CD14-positive monocyte (primary cell): ENCODE data around the gene TMEM151B. TPM values are rescaled to one million over a fixed set of nuclear protein-coding genes. Genes with fewer than 3 reads are reported as not detected.

Experiments used
- DNase-seq, 3 donors: peaks; one replicate each; pipeline ENCODE4 v3.0.0-alpha.2; 2011 to 2022
- H2AFZ ChIP-seq: 2 replicates; pipeline ENCODE4 v1.6.0; 2012; ENCODE audit warnings: mild to moderate bottlenecking, low read depth, low read length, inconsistent platforms; ENCODE audit not compliant: insufficient read depth, poor library complexity, severe bottlenecking
- H3K27ac ChIP-seq, 2 donors: 1 replicate in 1 of 2; 2 replicates in 1 of 2; pipeline ENCODE4 v1.5.1; 2012 to 2013; ENCODE audit warnings: low read length in 2 of 2, control low read depth in 1 of 2, inconsistent platforms in 1 of 2, low read depth in 1 of 2, mild to moderate bottlenecking in 1 of 2
- H3K27me3 ChIP-seq, 2 donors: one replicate each; pipeline versions ENCODE4 v1.6.0 to v1.6.1; 2011 to 2013; ENCODE audit warnings: low read length in 2 of 2; ENCODE audit not compliant: control insufficient read depth in 2 of 2, insufficient read depth in 2 of 2
- H3K36me3 ChIP-seq, 2 donors: replicated peaks in 1 of 2; 1 replicate in 1 of 2; 2 replicates in 1 of 2; pipeline versions ENCODE4 v1.5.1 to v1.6.1; 2012 to 2013; ENCODE audit warnings: low read length in 2 of 2, control low read depth in 1 of 2, inconsistent platforms in 1 of 2, mild to moderate bottlenecking in 1 of 2; ENCODE audit not compliant: insufficient read depth in 2 of 2, control insufficient read depth in 1 of 2
- H3K4me1 ChIP-seq, 2 donors: 1 replicate in 1 of 2; 2 replicates in 1 of 2; pipeline versions ENCODE4 v1.5.1 to v1.6.1; 2012 to 2013; ENCODE audit warnings: low read length in 2 of 2, control low read depth in 1 of 2, inconsistent platforms in 1 of 2, mild to moderate bottlenecking in 1 of 2, moderate library complexity in 1 of 2; ENCODE audit not compliant: insufficient read depth in 2 of 2, control insufficient read depth in 1 of 2
- H3K4me2 ChIP-seq: replicated peaks from 2 replicates; pipeline ENCODE3; 2012; ENCODE audit warnings: low read length, moderate library complexity, mild to moderate bottlenecking; ENCODE audit not compliant: poor library complexity, severe bottlenecking; ENCODE audit errors: extremely low read depth
- H3K4me3 ChIP-seq, 3 experiments: fragments of 200-600 bp in 1 of 3; sonication (generic) in 1 of 3; replicated peaks in 1 of 3; 1 replicate in 2 of 3; 2 replicates in 1 of 3; pipeline ENCODE4 v1.5.1; 2011 to 2013; ENCODE audit warnings: low read length in 3 of 3, mild to moderate bottlenecking in 3 of 3, control low read depth in 2 of 3, low read depth in 2 of 3, inconsistent platforms in 1 of 3, moderate library complexity in 1 of 3
- H3K79me2 ChIP-seq: 2 replicates; pipeline ENCODE4 v1.6.0; 2012; ENCODE audit warnings: mild to moderate bottlenecking, control low read depth, inconsistent platforms, low read length, moderate library complexity; ENCODE audit not compliant: insufficient read depth
- H3K9ac ChIP-seq: 2 replicates; pipeline ENCODE4 v1.6.0; 2017; ENCODE audit warnings: low read length, mild to moderate bottlenecking; ENCODE audit not compliant: insufficient read depth, poor library complexity, severe bottlenecking
- H3K9me3 ChIP-seq, 2 donors: replicated peaks in 1 of 2; 1 replicate in 1 of 2; 2 replicates in 1 of 2; pipeline versions ENCODE4 v1.5.1 to v1.6.1; 2012 to 2013; ENCODE audit warnings: low read length in 2 of 2, control low read depth in 1 of 2; ENCODE audit not compliant: control insufficient read depth in 1 of 2, insufficient read depth in 1 of 2
- H4K20me1 ChIP-seq: 2 replicates; pipeline ENCODE4 v1.6.0; 2012; ENCODE audit warnings: mild to moderate bottlenecking, low read length, control low read depth, moderate library complexity; ENCODE audit not compliant: insufficient read depth
- H3K27ac Mint-ChIP-seq, 7 donors: one replicate each; pipeline ENCODE4 v1.8.0; 2020; ENCODE audit warnings: mild to moderate bottlenecking in 7 of 7, mixed read lengths in 7 of 7, moderate library complexity in 6 of 7, inconsistent platforms in 2 of 7
- H3K27me3 Mint-ChIP-seq, 3 donors: one replicate each; pipeline ENCODE4 v1.8.0; 2021 to 2022; ENCODE audit warnings: low read depth in 3 of 3, mild to moderate bottlenecking in 3 of 3, mixed read lengths in 3 of 3, moderate library complexity in 3 of 3, inconsistent platforms in 1 of 3
- H3K36me3 Mint-ChIP-seq, 2 donors: one replicate each; pipeline ENCODE4 v1.8.0; 2020; ENCODE audit warnings: mixed read lengths in 2 of 2, inconsistent platforms in 1 of 2, mild to moderate bottlenecking in 1 of 2
- H3K4me1 Mint-ChIP-seq: one replicate; pipeline ENCODE4 v1.8.0; 2020; ENCODE audit warnings: mild to moderate bottlenecking, mixed read lengths
- H3K4me3 Mint-ChIP-seq, 2 donors: one replicate each; pipeline ENCODE4 v1.8.0; 2020; ENCODE audit warnings: mild to moderate bottlenecking in 2 of 2, mixed read lengths in 2 of 2, moderate library complexity in 1 of 2
- H3K9me3 Mint-ChIP-seq, 7 donors: one replicate each; pipeline ENCODE4 v1.8.0; 2020 to 2022; ENCODE audit warnings: mixed read lengths in 7 of 7, mild to moderate bottlenecking in 6 of 7, moderate library complexity in 6 of 7, inconsistent platforms in 2 of 7
- CTCF ChIP-seq: fragments of 200-600 bp; IDR thresholded peaks from one replicate; pipeline ENCODE4 v1.8.0; 2022; ENCODE audit warnings: antibody characterized with exemption, mild to moderate bottlenecking
- WGBS: methylation state at CpG from one replicate; pipeline ENCODE4 v1.1.5; 2013; ENCODE audit warnings: missing lambda C conversion rate; ENCODE audit not compliant: insufficient coverage; 5-methylcytosine and 5-hydroxymethylcytosine counted together
- intact Hi-C, 2 donors: fragments of 100-400 bp; cut with micrococcal nuclease; formaldehyde crosslinking; loops; one replicate each; pipeline versions ENCODE4 v1.15.0 to v1.15.1; 2023
- polyA plus RNA-seq, 3 donors: library from polyadenylated mRNA; depleted of rRNA in 1 of 3; unstranded in 2 of 3; stranded (reverse) in 1 of 3; fragments of 300-500 nt in 2 of 3; fragments of >200 nt in 1 of 3; fragmentation: Illumina TruSeq in 2 of 3; gene quantifications; 1 replicate in 2 of 3; 2 replicates in 1 of 3; pipeline ENCODE4 v1.2.3, GENCODE V29; 2012 to 2021

The TMEM151B gene
- polyA plus RNA-seq, 3 donors: not detected

DNA sequence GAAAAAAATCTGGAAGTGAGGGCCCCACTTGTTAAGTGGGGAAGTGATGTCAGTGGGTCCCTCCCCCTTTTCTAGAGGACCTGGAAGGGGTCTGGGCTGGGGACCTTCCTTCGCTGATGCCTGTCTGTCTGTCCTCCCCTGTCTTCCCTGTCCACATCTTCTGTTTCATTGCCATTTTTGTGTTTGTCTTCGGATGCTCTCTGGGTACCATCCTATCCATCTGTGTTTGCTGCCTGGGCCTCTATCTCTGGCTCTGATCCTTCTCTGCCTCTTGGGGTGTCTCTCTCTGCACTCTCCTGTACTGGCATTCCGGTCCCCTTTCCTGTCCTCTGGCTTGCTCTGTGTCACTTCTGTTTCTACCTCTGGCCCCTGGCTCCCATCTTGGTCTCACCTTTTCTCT is 2.3 kb downstream of the TMEM151B start:
- no peak for DNase-seq
- Mint-ChIP-seq H3K4me3 (peak overlapping the region in 1 of 2 donors; percentile 44), H3K27ac (no peak overlapping the region), H3K9me3 (peaks cover 0 to 22% (median 9%) of the 10 kb centered on the region in 7 donors), H3K4me1 (peaks cover 12% of the 10 kb centered on the region), H3K27me3 (peaks cover 72 to 85% (median 83%) of the 10 kb centered on the region in 3 donors), H3K36me3 (peaks cover 4 to 10% of the 10 kb centered on the region in 2 donors)
- H3K9ac ChIP-seq: no peak overlapping the region
- H3K27ac ChIP-seq: no peak overlapping the region
- peaks cover 9 to 18% of the 10 kb centered on the region in 2 donors for H3K4me1 ChIP-seq
- peaks cover 0 to 14% of the 10 kb centered on the region in 2 donors for H3K9me3 ChIP-seq
- no peaks in the 10 kb centered on the region for H3K79me2 ChIP-seq
- peaks cover 49 to 87% of the 10 kb centered on the region in 2 donors for H3K27me3 ChIP-seq
- TF ChIP-seq CTCF: no peak
- no peak overlapping the region for H3K4me2 ChIP-seq
- H4K20me1 ChIP-seq: no peaks in the 10 kb centered on the region
- intact Hi-C loops: no loop called here
- H3K36me3 ChIP-seq: no peaks in the 10 kb centered on the region
- H2AFZ ChIP-seq: no peak overlapping the region
- WGBS: 92% methylated on average over 3 of the region's 3 CpGs
- H3K4me3 ChIP-seq: no peak overlapping the region

DNA sequence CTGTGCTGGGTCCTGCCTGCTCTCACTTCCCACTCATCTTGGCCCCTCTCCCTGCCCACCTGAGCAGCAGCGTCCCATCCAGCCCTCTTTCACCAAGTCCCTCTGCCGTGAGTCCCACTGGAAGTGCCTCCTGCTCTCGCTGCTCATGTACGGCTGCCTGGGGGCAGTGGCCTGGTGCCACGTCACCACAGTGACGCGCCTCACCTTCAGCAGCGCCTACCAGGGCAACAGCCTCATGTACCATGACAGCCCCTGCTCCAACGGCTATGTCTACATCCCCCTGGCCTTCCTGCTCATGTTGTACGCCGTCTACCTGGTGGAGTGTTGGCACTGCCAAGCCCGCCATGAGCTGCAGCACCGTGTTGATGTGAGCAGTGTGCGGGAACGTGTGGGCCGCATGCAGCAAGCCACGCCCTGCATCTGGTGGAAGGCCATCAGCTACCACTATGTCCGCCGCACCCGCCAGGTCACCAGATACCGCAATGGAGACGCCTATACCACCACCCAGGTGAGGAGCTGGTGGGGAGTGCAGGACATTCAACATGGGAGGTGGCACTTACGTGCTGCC is 2.8 kb downstream of the TMEM151B start:
- intact Hi-C loops: no loop called here
- no peaks in the 10 kb centered on the region for H3K79me2 ChIP-seq
- H3K27me3 Mint-ChIP-seq: peaks cover 78 to 90% (median 87%) of the 10 kb centered on the region in 3 donors
- no peaks in the 10 kb centered on the region for H3K36me3 ChIP-seq
- no peak for TF ChIP-seq CTCF
- no peak overlapping the region for H3K27ac ChIP-seq
- peaks cover 0 to 14% of the 10 kb centered on the region in 2 donors for H3K9me3 ChIP-seq
- peaks cover 12% of the 10 kb centered on the region for H3K4me1 Mint-ChIP-seq
- no peak overlapping the region for H3K9ac ChIP-seq
- H3K36me3 Mint-ChIP-seq: peaks cover 4 to 10% of the 10 kb centered on the region in 2 donors
- 89% methylated on average over 17 of the region's 23 CpGs for WGBS
- no peak overlapping the region for H3K4me2 ChIP-seq
- peaks cover 0 to 22% (median 9%) of the 10 kb centered on the region in 7 donors for H3K9me3 Mint-ChIP-seq
- DNase-seq: no peak
- H3K27me3 ChIP-seq: peaks cover 49 to 90% of the 10 kb centered on the region in 2 donors
- peaks cover 9 to 18% of the 10 kb centered on the region in 2 donors for H3K4me1 ChIP-seq
- no peaks in the 10 kb centered on the region for H4K20me1 ChIP-seq
- no peak overlapping the region for H3K27ac Mint-ChIP-seq
- H2AFZ ChIP-seq: no peak overlapping the region
- H3K4me3 Mint-ChIP-seq: peak overlapping the region in 1 of 2 donors; percentile 44
- H3K4me3 ChIP-seq: no peak overlapping the region
